ENCODE results near the gene UXS1. TPM values are rescaled to one million over a fixed set of nuclear protein-coding genes. Genes with fewer than 3 reads are reported as not detected.
A peak's percentile ranks its signal among the peaks of the same experiment; 100 is the strongest.

UXS1 gene
- total and polyA plus RNA-seq, 9 of the 15 experiments (the other 6 are each of a cell fraction or from before 2014, with no cell fraction given) = 5.8 to 25.8 (median 15.0) TPM

DNA sequence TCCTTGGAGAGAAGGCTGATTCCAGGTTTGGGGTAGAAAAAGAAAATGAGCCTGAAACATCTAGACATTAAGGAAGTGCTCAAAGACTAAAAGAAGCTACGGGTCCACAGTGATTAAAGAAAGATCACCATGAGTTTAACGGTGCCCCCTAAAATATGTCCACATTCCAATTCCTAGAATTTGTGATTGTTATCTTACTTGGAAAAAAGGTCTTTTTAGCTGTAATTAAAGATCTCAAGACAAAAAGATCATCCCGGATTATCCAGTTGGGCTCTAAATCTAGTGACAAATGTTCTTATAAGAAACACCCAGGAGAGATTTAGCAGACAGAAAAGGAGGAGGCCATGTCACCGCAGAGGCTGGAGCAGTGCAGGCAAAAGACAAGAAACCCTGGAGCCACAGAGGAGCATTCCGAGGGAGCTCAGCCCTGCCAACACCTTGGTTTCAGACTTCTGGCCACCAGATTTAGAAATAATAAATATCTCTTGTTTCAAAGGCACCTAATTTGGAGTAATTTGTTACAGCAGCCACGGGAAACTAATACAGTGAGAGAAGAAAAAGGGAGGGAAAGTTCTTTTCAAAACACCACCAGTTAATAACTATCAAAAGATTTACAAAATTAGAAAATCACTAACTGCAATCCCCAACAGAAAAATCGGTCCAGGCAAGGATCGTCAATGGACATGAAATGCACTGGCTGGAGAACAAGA is 8.5 kb downstream of the UXS1 start:
- no peaks in the 10 kb centered on the region for H3K27me3 ChIP-seq (ENCODE audit: control insufficient read depth in 2 of 2, insufficient read depth in 2 of 2, low read length in 2 of 2)
- peak overlapping the region in 1 of 2 experiments; percentile 48; a peak in 2 of 4 replicates for H3K9ac ChIP-seq (ENCODE audit: insufficient read depth in 1 of 2, low read depth in 2 of 2, low read length in 2 of 2)
- peaks cover 90% of the 10 kb centered on the region for H3K79me2 ChIP-seq (ENCODE audit: control insufficient read depth, insufficient read depth, low read length)
- no peak overlapping the region for H2AFZ ChIP-seq (ENCODE audit: low read depth, low read length)
- BruUV-seq (replicated peaks) = no TSS peak
- H3K4me3 ChIP-seq = no peak overlapping the region
- peaks cover 4% of the 10 kb centered on the region; the same call in 2 of the 3 replicates for H3K36me3 ChIP-seq (ENCODE audit: control insufficient read depth, insufficient read depth, low read length)
- TF ChIP-seq ETS2 (tag; IDR thresholded peaks at IDR 0.05; ENCODE audit: borderline replicate concordance, poor library complexity, severe bottlenecking) (no peak), SMARCE1 (IDR thresholded peaks at IDR 0.05) (peak; percentile 49; the same call in 1 of the 2 replicates), STAT5A (IDR thresholded peaks at IDR 0.05; ENCODE audit: borderline replicate concordance, low read length) (peak; percentile 80), DPF2 (IDR thresholded peaks at IDR 0.05) (peak; percentile 26; the same call in 1 of the 2 replicates), ARID1B (IDR thresholded peaks at IDR 0.05) (peak; percentile 58), EP300 (IDR thresholded peaks at IDR 0.05; ENCODE audit: low read length) (peak; percentile 29; the same call in 1 of the 2 replicates), ZNF12 (CRISPR knock-in tag; IDR thresholded peaks at IDR 0.05) (peak; percentile 96), CC2D1A (IDR thresholded peaks at IDR 0.05) (peak; percentile 62; the same call in 1 of the 2 replicates), NR1H2 (CRISPR knock-in tag; IDR thresholded peaks at IDR 0.05) (no peak), EHMT2 (IDR thresholded peaks at IDR 0.05) (no peak), SMARCA4 (IDR thresholded peaks at IDR 0.05) (peak; percentile 61; the same call in 1 of the 2 replicates), MYC (IDR thresholded peaks at IDR 0.05; ENCODE audit: low read depth, low read length) (0 out of 2 replicates have a peak, but pooled peaks have one; percentile 2), MYC (CRISPR knock-in tag; IDR thresholded peaks at IDR 0.05; ENCODE audit: borderline replicate concordance, low read depth) (no peak), GATA2 (CRISPR knock-in tag; IDR thresholded peaks at IDR 0.05) (peak; percentile 59)
- TF ChIP-seq, protein P1, sequence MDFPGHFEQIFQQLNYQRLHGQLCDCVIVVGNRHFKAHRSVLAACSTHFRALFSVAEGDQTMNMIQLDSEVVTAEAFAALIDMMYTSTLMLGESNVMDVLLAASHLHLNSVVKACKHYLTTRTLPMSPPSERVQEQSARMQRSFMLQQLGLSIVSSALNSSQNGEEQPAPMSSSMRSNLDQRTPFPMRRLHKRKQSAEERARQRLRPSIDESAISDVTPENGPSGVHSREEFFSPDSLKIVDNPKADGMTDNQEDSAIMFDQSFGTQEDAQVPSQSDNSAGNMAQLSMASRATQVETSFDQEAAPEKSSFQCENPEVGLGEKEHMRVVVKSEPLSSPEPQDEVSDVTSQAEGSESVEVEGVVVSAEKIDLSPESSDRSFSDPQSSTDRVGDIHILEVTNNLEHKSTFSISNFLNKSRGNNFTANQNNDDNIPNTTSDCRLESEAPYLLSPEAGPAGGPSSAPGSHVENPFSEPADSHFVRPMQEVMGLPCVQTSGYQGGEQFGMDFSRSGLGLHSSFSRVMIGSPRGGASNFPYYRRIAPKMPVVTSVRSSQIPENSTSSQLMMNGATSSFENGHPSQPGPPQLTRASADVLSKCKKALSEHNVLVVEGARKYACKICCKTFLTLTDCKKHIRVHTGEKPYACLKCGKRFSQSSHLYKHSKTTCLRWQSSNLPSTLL (IDR thresholded peaks at IDR 0.05) = peak; percentile 66; the same call in 1 of the 2 replicates
- TF ChIP-seq, protein P2, sequence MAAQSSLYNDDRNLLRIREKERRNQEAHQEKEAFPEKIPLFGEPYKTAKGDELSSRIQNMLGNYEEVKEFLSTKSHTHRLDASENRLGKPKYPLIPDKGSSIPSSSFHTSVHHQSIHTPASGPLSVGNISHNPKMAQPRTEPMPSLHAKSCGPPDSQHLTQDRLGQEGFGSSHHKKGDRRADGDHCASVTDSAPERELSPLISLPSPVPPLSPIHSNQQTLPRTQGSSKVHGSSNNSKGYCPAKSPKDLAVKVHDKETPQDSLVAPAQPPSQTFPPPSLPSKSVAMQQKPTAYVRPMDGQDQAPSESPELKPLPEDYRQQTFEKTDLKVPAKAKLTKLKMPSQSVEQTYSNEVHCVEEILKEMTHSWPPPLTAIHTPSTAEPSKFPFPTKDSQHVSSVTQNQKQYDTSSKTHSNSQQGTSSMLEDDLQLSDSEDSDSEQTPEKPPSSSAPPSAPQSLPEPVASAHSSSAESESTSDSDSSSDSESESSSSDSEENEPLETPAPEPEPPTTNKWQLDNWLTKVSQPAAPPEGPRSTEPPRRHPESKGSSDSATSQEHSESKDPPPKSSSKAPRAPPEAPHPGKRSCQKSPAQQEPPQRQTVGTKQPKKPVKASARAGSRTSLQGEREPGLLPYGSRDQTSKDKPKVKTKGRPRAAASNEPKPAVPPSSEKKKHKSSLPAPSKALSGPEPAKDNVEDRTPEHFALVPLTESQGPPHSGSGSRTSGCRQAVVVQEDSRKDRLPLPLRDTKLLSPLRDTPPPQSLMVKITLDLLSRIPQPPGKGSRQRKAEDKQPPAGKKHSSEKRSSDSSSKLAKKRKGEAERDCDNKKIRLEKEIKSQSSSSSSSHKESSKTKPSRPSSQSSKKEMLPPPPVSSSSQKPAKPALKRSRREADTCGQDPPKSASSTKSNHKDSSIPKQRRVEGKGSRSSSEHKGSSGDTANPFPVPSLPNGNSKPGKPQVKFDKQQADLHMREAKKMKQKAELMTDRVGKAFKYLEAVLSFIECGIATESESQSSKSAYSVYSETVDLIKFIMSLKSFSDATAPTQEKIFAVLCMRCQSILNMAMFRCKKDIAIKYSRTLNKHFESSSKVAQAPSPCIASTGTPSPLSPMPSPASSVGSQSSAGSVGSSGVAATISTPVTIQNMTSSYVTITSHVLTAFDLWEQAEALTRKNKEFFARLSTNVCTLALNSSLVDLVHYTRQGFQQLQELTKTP (IDR thresholded peaks at IDR 0.05; ENCODE audit: low read depth in 1 of 2, partially characterized antibody in 2 of 2) = peak in 1 of 2 experiments; percentile 57
- WGBS (ENCODE audit: insufficient coverage, low coverage, missing lambda C conversion rate) = 7% methylated on average over 8 of the region's 8 CpGs
- H4K20me1 ChIP-seq (replicated peaks; ENCODE audit: control insufficient read depth, insufficient read depth, low read length) = no peaks in the 10 kb centered on the region
- intact Hi-C loops (cut with micrococcal nuclease) (loop anchor here (1.0 kb wide), 1 partner anchor 8 kb away; no protein-coding TSS in a partner anchor), in situ Hi-C loops (cut with MboI) (no loop called here)
- peak overlapping the region; percentile 7; the same call in 1 of the 2 replicates for H3K4me2 ChIP-seq (ENCODE audit: insufficient read depth, low read length)
- POLR2A ChIA-PET = no interaction called here
- no peaks in the 10 kb centered on the region for H3K9me1 ChIP-seq (ENCODE audit: control insufficient read depth, insufficient read depth, low read length)
- FAIRE-seq = peak; percentile 29
- H3K27ac ChIP-seq (ENCODE audit: extremely low read depth, low read depth, low read length) = no peak overlapping the region
- peak; percentile 64 for ATAC-seq
- no peaks in the 10 kb centered on the region for H3K9me3 ChIP-seq (replicated peaks; ENCODE audit: control insufficient read depth, insufficient read depth, low read depth, low read length)
- H3K4me1 ChIP-seq (replicated peaks in 1 of 2; ENCODE audit: control insufficient read depth in 2 of 2, insufficient read depth in 2 of 2, low read length in 2 of 2) = peaks cover 6 to 35% of the 10 kb centered on the region in 2 experiments; a peak in 4 of 5 replicates
- CTCF ChIA-PET (ENCODE audit: low intra/inter-chr PET ratio) = no interaction called here
- DNase-seq (ENCODE audit: extremely low read depth in 1 of 4, low spot score in 3 of 4) = peak in 1 of 4 experiments; percentile 39

Measured in K562 (cell line).